KG1 (cell line): ENCODE data around the gene PTPN1.
"Not testable (repeated sequence)": the region's sequence is repeated elsewhere in the genome, so short reads cannot be mapped to it uniquely, and the experiment has no call there.

Experiments
- DNase-seq: peaks from one replicate; lab custom pipeline; 2025; lab: John Stamatoyannopoulos, UW

Gene PTPN1

GRCh38 chr20:50532221-50532620 is 22.0 kb downstream of the PTPN1 start:
- no peak for DNase-seq

GRCh38 chr20:50533061-50533460 is 22.9 kb downstream of the PTPN1 start:
- DNase-seq = no peak

DNA sequence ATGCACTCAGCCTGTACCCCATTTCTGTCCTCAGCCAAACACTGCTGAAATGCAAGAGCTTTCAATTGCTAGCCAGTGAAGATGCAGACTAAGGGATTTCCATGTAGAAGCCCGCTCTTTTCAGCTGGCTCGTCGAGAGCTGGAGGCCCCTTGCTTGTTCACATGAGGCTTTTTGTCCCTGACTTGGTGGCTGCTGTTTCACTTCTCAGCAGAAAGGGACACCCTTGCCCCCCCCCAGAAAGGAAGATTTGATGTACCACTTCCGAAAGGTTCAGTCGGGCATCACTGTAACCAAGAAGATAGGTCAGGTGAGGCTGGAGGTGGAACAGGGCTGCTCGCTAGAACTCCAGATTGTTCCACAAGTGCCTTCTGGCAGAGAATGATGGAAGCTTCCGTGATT is 23.3 kb downstream of the PTPN1 start:
- DNase-seq = no peak

- no peak for DNase-seq
Measured at GRCh38 chr20:50534567-50534966, 24.4 kb downstream of the PTPN1 start.

- DNase-seq = no peak
Measured at GRCh38 chr20:50535162-50535561, 25.0 kb downstream of the PTPN1 start.

DNA sequence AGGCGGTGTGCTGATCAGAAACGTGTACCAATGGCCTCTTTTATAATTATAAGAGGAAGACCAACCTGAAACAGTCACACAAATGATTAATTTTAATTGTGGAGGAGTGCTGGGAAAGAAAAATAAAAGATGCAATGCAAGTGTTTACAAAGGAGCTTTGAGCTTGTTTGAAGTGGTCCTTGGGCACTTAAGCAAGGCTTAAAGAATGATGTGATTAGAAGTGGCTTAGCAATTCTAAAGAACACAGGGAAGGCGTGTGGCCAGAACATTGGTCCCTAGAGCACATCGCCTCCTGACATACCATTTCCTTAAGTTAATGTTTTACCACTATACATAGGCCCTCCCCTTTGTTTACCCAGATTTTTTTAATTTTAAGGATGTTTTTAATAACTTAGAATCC is 26.1 kb downstream of the PTPN1 start:
- no peak for DNase-seq

DNA sequence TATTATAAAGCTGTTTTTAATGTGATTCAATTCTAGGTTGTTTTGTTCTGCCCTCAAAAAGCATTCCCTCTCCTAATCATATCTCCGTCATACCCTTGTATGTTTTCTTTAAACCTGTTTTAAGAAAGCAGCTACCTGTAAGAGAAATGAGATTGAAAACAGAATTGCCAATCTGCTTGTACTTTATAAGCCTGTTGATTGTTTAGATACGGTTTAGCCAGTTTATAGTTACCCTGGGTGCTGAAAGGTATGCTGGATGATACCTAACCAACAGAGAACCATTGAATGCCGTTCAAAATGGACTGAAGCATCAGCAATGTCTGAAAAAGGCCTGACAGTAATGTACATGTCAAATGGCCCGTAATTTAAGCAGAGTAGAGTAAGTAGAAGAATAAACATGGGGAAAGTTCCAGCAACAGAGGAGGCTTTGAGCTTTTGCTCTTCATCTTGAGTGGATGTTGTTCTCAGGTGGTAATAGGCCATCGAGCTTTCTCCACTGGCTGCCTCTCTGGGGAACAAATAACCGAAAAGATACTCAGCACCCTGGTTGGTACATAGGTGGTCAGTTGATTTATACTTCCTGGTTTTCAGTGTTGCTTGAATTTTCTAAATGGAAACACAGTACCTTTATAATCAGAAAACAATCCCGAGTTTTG is 27.5 kb downstream of the PTPN1 start:
- no peak for DNase-seq

DNA sequence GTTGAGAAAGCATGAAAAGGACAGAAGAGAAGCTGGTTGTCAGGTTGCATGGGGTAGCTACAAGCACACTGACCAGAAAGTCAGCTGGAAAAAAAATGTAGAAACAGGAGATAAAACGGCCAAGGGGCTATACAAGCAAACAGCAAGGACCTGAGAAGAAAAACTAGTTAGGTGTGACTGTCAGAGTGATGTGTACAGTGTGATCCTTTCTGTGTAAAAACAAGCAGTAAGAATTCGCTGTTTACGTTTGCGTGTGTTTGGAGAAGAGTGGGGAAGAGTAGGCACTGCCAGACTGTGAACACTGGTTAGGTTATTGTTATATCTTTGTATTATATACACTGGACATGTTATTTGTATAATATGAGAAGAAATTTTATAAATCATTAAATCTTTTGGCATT is 28.1 kb downstream of the PTPN1 start:
- no peak for DNase-seq

DNA sequence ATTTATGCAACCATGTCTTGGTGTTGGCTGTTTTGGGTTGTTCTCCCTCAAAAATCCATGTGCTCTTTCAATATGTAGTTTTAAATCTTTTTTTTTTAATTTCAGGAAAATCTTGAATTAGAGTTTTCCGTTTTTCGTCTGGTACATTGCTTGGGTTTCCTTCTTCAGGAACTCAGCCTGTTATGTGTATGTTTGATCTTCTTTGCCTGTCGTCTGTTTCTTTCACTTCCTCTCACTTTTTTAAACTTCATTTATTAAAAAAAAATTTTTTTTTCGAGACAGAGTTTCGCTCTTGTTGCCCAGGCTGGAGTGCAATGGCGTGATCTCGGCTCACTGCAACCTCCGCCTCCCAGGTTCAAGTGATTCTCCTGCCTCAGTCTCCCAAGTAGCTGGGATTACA is 29.6 kb downstream of the PTPN1 start:
- DNase-seq = not testable (repeated sequence)

DNA sequence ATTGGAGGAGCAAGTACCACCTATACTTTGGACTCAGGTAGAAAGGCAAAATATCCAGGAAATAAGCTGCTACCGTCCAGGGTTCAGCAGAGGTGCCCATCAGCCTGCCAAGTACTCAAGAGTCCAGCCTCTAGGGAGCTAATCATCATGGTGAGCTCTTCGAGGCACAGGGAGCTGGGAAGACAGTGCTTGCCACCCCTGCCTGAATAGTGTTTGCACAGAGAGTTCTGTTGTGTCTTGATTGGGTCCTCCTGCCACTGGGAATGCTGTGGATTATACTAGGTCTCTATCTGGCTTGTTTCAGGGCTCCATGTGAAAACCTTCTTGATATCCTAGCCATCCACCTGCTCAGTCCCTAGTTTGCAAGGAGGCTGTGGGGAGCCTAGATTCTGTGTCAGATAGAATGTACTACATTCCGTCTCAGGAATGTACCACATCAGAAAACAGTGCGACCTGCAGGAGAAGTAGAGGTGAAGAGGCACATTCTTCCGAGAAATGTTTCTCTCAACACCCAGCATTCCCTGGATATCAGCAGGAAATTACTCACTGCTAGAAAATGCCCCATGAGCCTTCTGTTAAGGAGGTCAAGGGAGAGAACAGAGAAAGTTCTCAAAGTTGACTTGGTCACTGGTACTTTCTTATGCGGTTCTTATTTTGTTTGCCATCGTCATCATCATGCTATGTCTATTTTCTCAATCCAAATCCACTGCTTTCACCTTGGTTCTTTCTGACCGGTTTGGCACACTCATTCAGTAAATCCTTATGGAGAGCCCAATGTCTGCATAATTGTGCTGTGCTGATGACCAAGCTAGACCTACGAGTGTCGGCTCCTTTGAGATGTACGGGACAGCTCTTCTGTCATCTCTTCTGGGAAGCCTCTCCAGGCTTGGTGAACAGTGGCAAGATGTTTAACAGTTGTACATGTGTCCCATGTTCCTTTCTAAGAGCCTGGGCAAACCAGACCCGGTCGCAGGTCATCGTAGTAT is 30.7 kb downstream of the PTPN1 start:
- DNase-seq = peak; percentile 79

GRCh38 chr20:50541606-50542041 is 31.4 kb downstream of the PTPN1 start:
- DNase-seq = peak; percentile 85

DNA sequence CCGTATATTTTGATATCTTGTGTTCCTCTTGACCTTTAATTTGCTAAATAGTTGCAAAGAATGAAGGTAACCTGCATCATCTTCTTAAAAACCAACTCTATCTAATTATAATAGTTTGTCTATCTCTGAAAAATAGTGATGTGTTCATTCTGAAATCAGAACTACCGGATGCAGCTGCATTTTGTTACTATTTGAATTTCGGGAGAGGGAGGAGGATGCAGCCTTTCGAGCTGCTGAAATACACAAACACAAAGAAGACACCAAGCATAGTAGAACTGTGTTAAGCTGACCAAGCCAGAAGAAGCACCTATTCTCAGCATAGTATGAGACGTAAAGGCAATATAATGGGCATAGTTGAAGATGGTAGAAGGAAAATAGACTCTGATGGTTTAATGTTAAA is 33.1 kb downstream of the PTPN1 start:
- DNase-seq = no peak

GRCh38 chr20:50545126-50545525 is 34.9 kb downstream of the PTPN1 start:
- DNase-seq = no peak

DNA sequence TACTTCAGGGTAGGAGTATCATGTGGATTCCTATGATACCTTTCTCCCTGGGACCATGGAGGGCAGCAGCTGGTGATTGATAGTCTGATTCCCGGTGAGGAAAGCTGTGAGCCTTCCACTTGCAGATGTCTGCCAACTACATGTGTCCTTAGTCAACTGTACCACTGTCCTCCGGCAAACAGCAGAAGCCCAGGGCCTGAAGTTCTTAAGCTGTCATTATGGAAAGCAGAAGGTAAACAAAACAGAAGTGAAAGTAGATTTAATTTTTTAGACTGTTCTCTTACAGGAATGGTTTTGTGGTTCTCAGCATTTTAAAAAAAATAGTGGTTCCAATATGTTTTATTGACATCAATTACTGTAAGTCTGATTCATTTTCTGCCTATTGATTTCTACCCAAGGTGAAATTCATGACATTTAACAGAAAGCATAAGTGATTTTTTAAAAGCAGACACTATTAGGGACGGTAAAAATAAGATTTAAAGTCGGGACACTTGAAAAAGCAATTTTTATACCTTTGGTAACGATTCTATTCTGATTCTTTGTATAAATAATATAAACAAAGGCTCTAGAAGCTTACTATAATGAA is 36.6 kb downstream of the PTPN1 start:
- DNase-seq = peak; percentile 26

- DNase-seq = no peak
Measured at GRCh38 chr20:50547964-50548363, 37.8 kb downstream of the PTPN1 start.

GRCh38 chr20:50548396-50548795 is 38.2 kb downstream of the PTPN1 start:
- no peak for DNase-seq

DNA sequence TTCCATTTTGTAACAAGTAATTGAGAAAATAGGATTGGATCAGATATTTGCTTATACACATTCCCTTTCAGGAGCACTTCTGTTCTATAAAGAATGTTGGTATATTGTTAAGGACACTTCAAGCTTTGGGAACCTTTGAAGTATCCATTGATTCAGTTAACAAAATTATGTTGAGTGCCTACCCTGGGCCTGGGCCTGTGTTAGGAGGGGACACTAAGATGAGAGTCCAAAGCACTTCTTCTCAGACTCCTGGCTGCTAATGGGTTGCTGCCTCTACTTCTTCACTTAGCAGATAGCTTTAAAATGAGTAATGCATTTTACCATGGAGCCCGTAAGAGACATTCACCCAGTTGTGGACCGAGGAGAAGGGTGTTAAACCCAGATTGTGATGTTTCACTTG is 40.3 kb downstream of the PTPN1 start:
- DNase-seq = no peak

DNA sequence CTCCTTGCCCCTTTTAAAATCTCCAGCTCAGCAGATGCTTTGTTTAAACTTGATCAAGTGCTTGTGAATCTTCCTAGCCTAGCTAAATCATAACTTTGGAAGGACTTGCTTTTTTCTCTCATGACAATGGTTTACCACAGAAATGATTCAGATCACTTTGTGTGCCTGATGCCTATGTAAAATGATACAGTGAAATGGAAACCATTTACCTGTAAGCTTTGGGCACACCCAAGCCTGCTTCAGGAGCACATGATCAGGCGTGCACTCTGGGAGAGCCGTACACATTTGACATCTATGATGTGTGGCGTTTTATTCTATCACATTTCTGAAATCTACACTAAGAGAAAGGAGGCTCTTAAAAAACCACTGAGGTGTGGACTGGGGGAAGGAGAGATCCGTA is 41.1 kb downstream of the PTPN1 start:
- no peak for DNase-seq

- DNase-seq = no peak
Measured at GRCh38 chr20:50552979-50553378, 42.8 kb downstream of the PTPN1 start.

GRCh38 chr20:50554694-50555579 is 44.8 kb downstream of the PTPN1 start:
- no peak for DNase-seq

GRCh38 chr20:50555662-50556061 is 45.5 kb downstream of the PTPN1 start:
- no peak for DNase-seq
